HG02798 (cell line): ENCODE measurements around the gene THAP4.

ENCODE experiments used
- ATAC-seq: cut with Tn5 transposase; IDR thresholded peaks from one replicate; pipeline ENCODE4 v1.9.1; 2021; ENCODE audit warnings: mild to moderate bottlenecking; ENCODE audit not compliant: unreplicated experiment, poor library complexity

Gene THAP4

GRCh38 chr2:241637018-241637794 is at the start of gene THAP4, which contains the start of gene ATG4B:
TSS of gene THAP4 (minus strand) at chr2:241637158. CDS start at chr2:241637017, 141 bp downstream.
TSS of gene ATG4B (plus strand) at chr2:241637693. CDS start at chr2:241637715, 22 bp downstream.
- peak; percentile 76 for ATAC-seq

GRCh38 chr2:241686324-241686649 is 49.3 kb upstream of the THAP4 start:
- ATAC-seq: no peak

- ATAC-seq: no peak
These were observed 44.1 kb upstream of the THAP4 start for GRCh38 chr2:241680827-241681599.

GRCh38 chr2:241680044-241680443 is 43.1 kb upstream of the THAP4 start:
- no peak for ATAC-seq

- ATAC-seq: no peak
These were observed 42.0 kb upstream of the THAP4 start for GRCh38 chr2:241678784-241679540.

GRCh38 chr2:241678307-241678706 is 41.3 kb upstream of the THAP4 start:
- ATAC-seq: no peak

GRCh38 chr2:241677392-241677791 is 40.4 kb upstream of the THAP4 start:
- no peak for ATAC-seq

- no peak for ATAC-seq
These were observed 39.7 kb upstream of the THAP4 start for GRCh38 chr2:241676665-241677064.

- ATAC-seq: no peak
These were observed 38.9 kb upstream of the THAP4 start for GRCh38 chr2:241675885-241676284.

GRCh38 chr2:241673797-241674725 is 37.1 kb upstream of the THAP4 start:
- ATAC-seq: no peak

GRCh38 chr2:241673189-241673663 is 36.3 kb upstream of the THAP4 start:
- ATAC-seq: no peak

- ATAC-seq: no peak
These were observed 35.6 kb upstream of the THAP4 start for GRCh38 chr2:241672243-241673188.

- ATAC-seq: no peak
These were observed 34.7 kb upstream of the THAP4 start for GRCh38 chr2:241671457-241672240.

- no peak for ATAC-seq
These were observed 33.6 kb upstream of the THAP4 start for GRCh38 chr2:241670333-241671110.

- ATAC-seq: no peak
These were observed 31.9 kb upstream of the THAP4 start for GRCh38 chr2:241668839-241669238.

- ATAC-seq: no peak
These were observed 31.4 kb upstream of the THAP4 start for GRCh38 chr2:241668354-241668753.
